ENCODE data around the gene CLIC3.

The CLIC3 gene

DNA sequence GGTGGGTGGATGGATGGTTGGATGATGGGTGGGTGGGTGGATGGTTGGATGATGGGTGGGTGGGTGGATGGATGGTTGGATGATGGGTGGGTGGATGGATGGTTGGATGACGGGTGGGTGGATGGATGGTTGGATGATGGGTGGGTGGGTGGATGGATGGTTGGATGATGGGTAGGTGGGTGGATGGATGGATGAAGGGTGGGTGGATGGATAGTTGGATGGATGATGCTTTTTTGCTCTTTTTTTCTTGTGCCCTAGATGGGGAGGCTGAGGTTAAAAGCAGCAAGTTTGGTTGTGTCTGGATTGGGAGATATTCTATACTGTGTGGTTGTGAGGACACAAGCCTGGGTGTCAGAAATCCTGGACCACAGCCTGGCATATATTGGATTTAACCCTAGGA lies 38.9 kb downstream of the CLIC3 start:
- Histone ChIP-seq H4K20me1 (ENCODE audit: insufficient read depth, low read length) (no peaks in the 10 kb centered on the region), H3K9me3 (ENCODE audit: low read length) (no peaks in the 10 kb centered on the region), H3K36me3 (ENCODE audit: insufficient read depth, low read length) (no peaks in the 10 kb centered on the region), H3K9ac (ENCODE audit: low read length) (no peak overlapping the region), H3K4me3 (ENCODE audit: low read depth, low read length, poor library complexity, severe bottlenecking) (no peak overlapping the region), H3K9me2 (ENCODE audit: low read depth, low read length) (no peaks in the 10 kb centered on the region), H2AFZ (ENCODE audit: low read length) (no peak overlapping the region), H3K79me2 (ENCODE audit: insufficient read depth, low read length) (no peaks in the 10 kb centered on the region), H3K27ac (ENCODE audit: low read depth, low read length, poor library complexity, severe bottlenecking) (no peak overlapping the region), H3F3A (ENCODE audit: insufficient read depth, low read length) (no peaks in the 10 kb centered on the region), H3K27me3 (ENCODE audit: insufficient read depth, low read length) (peaks cover 25% of the 10 kb centered on the region; the same call in 1 of the 2 replicates), H3K4me2 (ENCODE audit: low read length) (no peak overlapping the region), H3K4me1 (ENCODE audit: insufficient read depth, low read length, severe bottlenecking) (no peaks in the 10 kb centered on the region)
- TF ChIP-seq, protein P1, sequence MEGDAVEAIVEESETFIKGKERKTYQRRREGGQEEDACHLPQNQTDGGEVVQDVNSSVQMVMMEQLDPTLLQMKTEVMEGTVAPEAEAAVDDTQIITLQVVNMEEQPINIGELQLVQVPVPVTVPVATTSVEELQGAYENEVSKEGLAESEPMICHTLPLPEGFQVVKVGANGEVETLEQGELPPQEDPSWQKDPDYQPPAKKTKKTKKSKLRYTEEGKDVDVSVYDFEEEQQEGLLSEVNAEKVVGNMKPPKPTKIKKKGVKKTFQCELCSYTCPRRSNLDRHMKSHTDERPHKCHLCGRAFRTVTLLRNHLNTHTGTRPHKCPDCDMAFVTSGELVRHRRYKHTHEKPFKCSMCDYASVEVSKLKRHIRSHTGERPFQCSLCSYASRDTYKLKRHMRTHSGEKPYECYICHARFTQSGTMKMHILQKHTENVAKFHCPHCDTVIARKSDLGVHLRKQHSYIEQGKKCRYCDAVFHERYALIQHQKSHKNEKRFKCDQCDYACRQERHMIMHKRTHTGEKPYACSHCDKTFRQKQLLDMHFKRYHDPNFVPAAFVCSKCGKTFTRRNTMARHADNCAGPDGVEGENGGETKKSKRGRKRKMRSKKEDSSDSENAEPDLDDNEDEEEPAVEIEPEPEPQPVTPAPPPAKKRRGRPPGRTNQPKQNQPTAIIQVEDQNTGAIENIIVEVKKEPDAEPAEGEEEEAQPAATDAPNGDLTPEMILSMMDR (IDR thresholded peaks at IDR 0.05; ENCODE audit: low read length): no peak
- no peak for TF ChIP-seq EZH2 (IDR thresholded peaks at IDR 0.05; ENCODE audit: borderline replicate concordance, low read length)

DNA sequence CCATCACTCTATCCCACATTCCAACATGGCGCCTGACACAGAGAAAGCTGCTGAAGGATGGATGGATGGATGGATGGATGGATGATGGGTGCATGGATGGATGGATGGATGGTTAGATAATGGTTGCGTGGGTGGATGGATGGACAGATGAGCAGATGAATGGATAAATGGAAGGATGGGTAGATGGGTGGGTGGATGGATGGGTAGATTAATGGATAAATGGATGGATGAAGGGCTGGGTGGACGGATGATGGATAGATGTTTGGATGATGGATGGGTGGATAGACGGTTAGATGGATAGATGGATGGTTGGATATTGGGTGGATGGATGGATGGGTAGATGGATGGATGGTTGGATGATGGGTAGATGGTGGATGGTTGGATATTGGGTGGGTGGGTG lies 39.8 kb downstream of the CLIC3 start:
- no peaks in the 10 kb centered on the region for H3K9me2 ChIP-seq (ENCODE audit: low read depth, low read length)
- H3K4me3 ChIP-seq (ENCODE audit: low read depth, low read length, poor library complexity, severe bottlenecking): no peak overlapping the region
- H3K27me3 ChIP-seq (ENCODE audit: insufficient read depth, low read length): peaks cover 25% of the 10 kb centered on the region; the same call in 1 of the 2 replicates
- H3K4me2 ChIP-seq (ENCODE audit: low read length): no peak overlapping the region
- H3K4me1 ChIP-seq (ENCODE audit: insufficient read depth, low read length, severe bottlenecking): no peaks in the 10 kb centered on the region
- no peak overlapping the region for H2AFZ ChIP-seq (ENCODE audit: low read length)
- H3K36me3 ChIP-seq (ENCODE audit: insufficient read depth, low read length): no peaks in the 10 kb centered on the region
- no peak overlapping the region for H3K27ac ChIP-seq (ENCODE audit: low read depth, low read length, poor library complexity, severe bottlenecking)
- H3K79me2 ChIP-seq (ENCODE audit: insufficient read depth, low read length): no peaks in the 10 kb centered on the region
- no peaks in the 10 kb centered on the region for H3F3A ChIP-seq (ENCODE audit: insufficient read depth, low read length)
- H3K9me3 ChIP-seq (ENCODE audit: low read length): no peaks in the 10 kb centered on the region
- H3K9ac ChIP-seq (ENCODE audit: low read length): no peak overlapping the region
- H4K20me1 ChIP-seq (ENCODE audit: insufficient read depth, low read length): no peaks in the 10 kb centered on the region
- TF ChIP-seq, protein P1 (IDR thresholded peaks at IDR 0.05; ENCODE audit: low read length): no peak
- TF ChIP-seq EZH2 (IDR thresholded peaks at IDR 0.05; ENCODE audit: borderline replicate concordance, low read length): no peak

DNA sequence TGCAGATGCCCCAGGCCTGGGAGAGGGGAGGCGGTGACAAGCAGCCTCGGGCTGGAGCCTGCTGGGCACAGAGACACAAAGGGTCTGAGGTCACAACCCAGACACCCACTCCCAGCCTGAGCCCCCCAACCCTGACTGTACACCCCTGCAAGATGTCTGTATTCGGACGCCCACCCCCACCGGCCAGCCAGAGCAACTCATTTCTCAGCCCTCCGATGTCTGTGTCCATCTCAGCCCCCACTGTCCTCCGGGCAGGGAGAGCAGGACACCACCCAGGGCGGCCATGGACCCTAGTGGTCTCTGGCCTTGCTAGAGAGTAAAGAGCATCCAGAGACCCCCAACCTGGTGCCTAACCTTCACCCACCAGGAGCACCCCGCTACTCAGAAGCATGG lies 40.4 kb downstream of the CLIC3 start:
- no peak overlapping the region for H2AFZ ChIP-seq (ENCODE audit: low read length)
- no peak overlapping the region for H3K4me3 ChIP-seq (ENCODE audit: low read depth, low read length, poor library complexity, severe bottlenecking)
- H3K79me2 ChIP-seq (ENCODE audit: insufficient read depth, low read length): no peaks in the 10 kb centered on the region
- H3K27me3 ChIP-seq (ENCODE audit: insufficient read depth, low read length): peaks cover 25% of the 10 kb centered on the region; the same call in 1 of the 2 replicates
- H3K4me2 ChIP-seq (ENCODE audit: low read length): no peak overlapping the region
- H4K20me1 ChIP-seq (ENCODE audit: insufficient read depth, low read length): no peaks in the 10 kb centered on the region
- H3K4me1 ChIP-seq (ENCODE audit: insufficient read depth, low read length, severe bottlenecking): no peaks in the 10 kb centered on the region
- TF ChIP-seq EZH2 (IDR thresholded peaks at IDR 0.05; ENCODE audit: borderline replicate concordance, low read length): no peak
- TF ChIP-seq, protein P1 (IDR thresholded peaks at IDR 0.05; ENCODE audit: low read length): no peak
- H3K9me2 ChIP-seq (ENCODE audit: low read depth, low read length): no peaks in the 10 kb centered on the region
- H3K9me3 ChIP-seq (ENCODE audit: low read length): no peaks in the 10 kb centered on the region
- no peaks in the 10 kb centered on the region for H3K36me3 ChIP-seq (ENCODE audit: insufficient read depth, low read length)
- H3K27ac ChIP-seq (ENCODE audit: low read depth, low read length, poor library complexity, severe bottlenecking): no peak overlapping the region
- no peak overlapping the region for H3K9ac ChIP-seq (ENCODE audit: low read length)
- no peaks in the 10 kb centered on the region for H3F3A ChIP-seq (ENCODE audit: insufficient read depth, low read length)
